Right atrium auricular region (tissue), 2 donors: Measurements from ENCODE around the gene PDE4B. TPM values are rescaled to one million over a fixed set of nuclear protein-coding genes. Genes with fewer than 3 reads are reported as not detected.
"Not testable (repeated sequence)": the region's sequence is repeated elsewhere in the genome, so short reads cannot be mapped to it uniquely, and the experiment has no call there.

Source experiments
- DNase-seq: peaks from one replicate; pipeline ENCODE4 v3.0.0-alpha.2; 2019; ENCODE audit warnings: low spot score
- H3K27ac ChIP-seq, 2 donors: fragments of 200-600 bp; sonication (generic); 1 replicate in 1 of 2; 2 replicates in 1 of 2; pipeline ENCODE4 v1.5.1; 2016 to 2019
- H3K27me3 ChIP-seq, 2 donors: fragments of 200-600 bp; sonication (generic); one replicate each; pipeline versions ENCODE4 v1.5.1 to v1.6.0; 2017 to 2019
- H3K36me3 ChIP-seq: fragments of 200-600 bp; sonication (generic); one replicate; pipeline ENCODE4 v1.5.1; 2016
- H3K4me1 ChIP-seq, 2 donors: fragments of 200-600 bp; sonication (generic); one replicate each; pipeline versions ENCODE4 v1.5.1 to v1.6.0; 2017 to 2019
- H3K4me3 ChIP-seq, 2 donors: fragments of 200-600 bp; sonication (generic); 1 replicate in 1 of 2; 2 replicates in 1 of 2; pipeline ENCODE4 v1.5.1; 2017 to 2019; ENCODE audit warnings: mild to moderate bottlenecking in 1 of 2, moderate library complexity in 1 of 2
- H3K9me3 ChIP-seq, 2 donors: fragments of 200-600 bp; sonication (generic); one replicate each; pipeline ENCODE4 v1.5.1; 2019
- total RNA-seq, 2 donors: library from RNA; depleted of rRNA; stranded (reverse); fragments of >200 nt; gene quantifications; one replicate each; pipeline ENCODE4 v1.1.0, GENCODE V29; 2016
- TF ChIP-seq, protein P1 (sequence below), 2 donors: fragments of 200-600 bp; sonication (generic); IDR thresholded peaks; one replicate each; pipeline ENCODE4 v1.5.1; 2019; ENCODE audit warnings: antibody characterized with exemption in 2 of 2

PDE4B gene
- total RNA-seq, 2 donors from 2014 or later, result 16.0 to 27.7 TPM

DNA sequence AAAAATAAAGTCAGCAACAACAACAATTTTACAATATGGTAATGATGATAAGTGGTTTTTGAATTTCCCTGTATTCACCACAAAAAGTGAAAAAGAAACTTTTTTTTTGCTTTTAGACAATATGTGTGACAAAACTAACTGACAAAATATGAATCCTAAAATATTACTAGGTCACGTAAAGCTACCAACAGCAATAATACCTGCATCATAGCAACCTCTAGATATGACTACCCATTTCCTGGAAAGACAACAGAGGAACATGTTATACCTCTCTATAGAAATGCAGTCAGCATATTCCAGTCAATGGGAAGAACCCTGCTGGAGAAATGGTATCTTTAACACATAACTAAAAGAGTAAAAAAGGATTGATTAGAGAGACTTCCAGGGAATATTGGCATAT, 73.7 kb downstream of the PDE4B start:
- H3K27me3 ChIP-seq, result no peaks in the 10 kb centered on the region
- no peak overlapping the region for H3K27ac ChIP-seq
- H3K9me3 ChIP-seq, result peaks cover 0 to 2% of the 10 kb centered on the region in 2 donors
- H3K4me3 ChIP-seq, result no peak overlapping the region
- H3K36me3 ChIP-seq, result no peaks in the 10 kb centered on the region
- no peaks in the 10 kb centered on the region for H3K4me1 ChIP-seq
- DNase-seq, result no peak
- TF ChIP-seq, protein P1, sequence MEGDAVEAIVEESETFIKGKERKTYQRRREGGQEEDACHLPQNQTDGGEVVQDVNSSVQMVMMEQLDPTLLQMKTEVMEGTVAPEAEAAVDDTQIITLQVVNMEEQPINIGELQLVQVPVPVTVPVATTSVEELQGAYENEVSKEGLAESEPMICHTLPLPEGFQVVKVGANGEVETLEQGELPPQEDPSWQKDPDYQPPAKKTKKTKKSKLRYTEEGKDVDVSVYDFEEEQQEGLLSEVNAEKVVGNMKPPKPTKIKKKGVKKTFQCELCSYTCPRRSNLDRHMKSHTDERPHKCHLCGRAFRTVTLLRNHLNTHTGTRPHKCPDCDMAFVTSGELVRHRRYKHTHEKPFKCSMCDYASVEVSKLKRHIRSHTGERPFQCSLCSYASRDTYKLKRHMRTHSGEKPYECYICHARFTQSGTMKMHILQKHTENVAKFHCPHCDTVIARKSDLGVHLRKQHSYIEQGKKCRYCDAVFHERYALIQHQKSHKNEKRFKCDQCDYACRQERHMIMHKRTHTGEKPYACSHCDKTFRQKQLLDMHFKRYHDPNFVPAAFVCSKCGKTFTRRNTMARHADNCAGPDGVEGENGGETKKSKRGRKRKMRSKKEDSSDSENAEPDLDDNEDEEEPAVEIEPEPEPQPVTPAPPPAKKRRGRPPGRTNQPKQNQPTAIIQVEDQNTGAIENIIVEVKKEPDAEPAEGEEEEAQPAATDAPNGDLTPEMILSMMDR (IDR thresholded peaks at IDR 0.05), result no peak

DNA sequence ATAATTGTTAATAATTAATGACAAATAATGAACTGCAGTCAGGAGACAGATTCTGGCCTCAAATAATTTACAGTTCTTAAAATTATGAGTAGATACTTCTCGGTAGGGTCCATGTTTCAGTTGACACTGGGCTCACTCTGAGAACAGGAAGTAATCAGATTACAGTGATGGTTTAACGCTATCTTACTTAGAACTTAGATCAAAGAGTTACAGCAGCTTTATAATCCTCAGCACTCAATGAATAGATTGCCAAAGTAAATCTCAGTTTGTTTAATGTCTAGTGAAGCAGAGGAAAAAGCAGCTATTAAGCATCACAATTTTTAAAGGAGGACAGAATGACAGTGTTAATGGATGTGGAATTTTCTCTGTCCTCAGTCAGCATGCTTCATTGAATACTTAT, 79.6 kb downstream of the PDE4B start:
- no peak overlapping the region for H3K27ac ChIP-seq
- H3K4me1 ChIP-seq, result no peaks in the 10 kb centered on the region
- H3K4me3 ChIP-seq, result no peak overlapping the region
- DNase-seq, result no peak
- no peaks in the 10 kb centered on the region for H3K36me3 ChIP-seq
- H3K27me3 ChIP-seq, result no peaks in the 10 kb centered on the region
- H3K9me3 ChIP-seq, result peaks cover 0 to 13% of the 10 kb centered on the region in 2 donors
- TF ChIP-seq, protein P1 (IDR thresholded peaks at IDR 0.05), result no peak

DNA sequence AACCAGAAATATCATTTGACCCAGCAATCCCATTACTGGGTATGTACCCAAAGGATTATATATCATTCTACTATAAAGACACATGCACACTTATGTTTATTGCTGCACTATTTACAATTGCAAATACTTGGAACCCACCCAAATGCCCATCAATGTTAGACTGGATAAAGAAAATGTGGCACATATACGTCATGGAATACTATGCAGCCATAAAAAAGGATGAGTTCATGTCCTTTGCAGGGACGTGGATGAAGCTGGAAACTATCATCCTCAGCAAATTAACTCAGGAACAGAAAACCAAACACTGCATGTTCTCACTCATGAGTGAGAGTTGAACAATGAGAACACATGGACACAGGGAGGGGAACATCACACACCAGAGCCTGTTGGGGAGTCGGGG, 85.6 kb downstream of the PDE4B start:
- H3K27me3 ChIP-seq, H3K4me3 ChIP-seq, H3K36me3 ChIP-seq, H3K27ac ChIP-seq, DNase-seq, H3K4me1 ChIP-seq: not testable (repeated sequence)
- H3K9me3 ChIP-seq, result peaks cover 0 to 16% of the 10 kb centered on the region in 2 donors

DNA sequence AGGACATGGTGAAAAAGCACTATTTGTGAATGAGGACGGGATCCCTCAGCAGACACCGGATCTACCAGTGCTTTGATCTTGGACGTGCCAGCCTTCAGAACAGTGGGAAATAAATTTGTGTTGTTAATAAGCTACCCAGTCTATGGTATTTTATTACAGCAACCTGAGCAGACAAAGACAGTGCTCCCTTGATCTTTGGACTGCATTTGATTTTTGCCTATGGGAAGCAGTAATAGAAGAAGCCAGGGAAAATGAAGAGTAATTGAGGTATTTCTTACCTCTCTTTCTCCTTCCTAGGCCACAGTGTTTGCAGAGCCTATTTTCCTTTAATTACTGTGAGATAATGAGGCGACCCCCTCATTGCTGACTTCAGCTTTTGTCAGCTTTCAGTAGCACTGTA, 87.9 kb downstream of the PDE4B start:
- TF ChIP-seq, protein P1 (IDR thresholded peaks at IDR 0.05), result no peak
- DNase-seq, result no peak
- no peaks in the 10 kb centered on the region for H3K4me1 ChIP-seq
- H3K9me3 ChIP-seq, result peaks cover 0 to 16% of the 10 kb centered on the region in 2 donors
- no peaks in the 10 kb centered on the region for H3K27me3 ChIP-seq
- H3K4me3 ChIP-seq, result no peak overlapping the region
- H3K36me3 ChIP-seq, result no peaks in the 10 kb centered on the region
- H3K27ac ChIP-seq, result no peak overlapping the region

DNA sequence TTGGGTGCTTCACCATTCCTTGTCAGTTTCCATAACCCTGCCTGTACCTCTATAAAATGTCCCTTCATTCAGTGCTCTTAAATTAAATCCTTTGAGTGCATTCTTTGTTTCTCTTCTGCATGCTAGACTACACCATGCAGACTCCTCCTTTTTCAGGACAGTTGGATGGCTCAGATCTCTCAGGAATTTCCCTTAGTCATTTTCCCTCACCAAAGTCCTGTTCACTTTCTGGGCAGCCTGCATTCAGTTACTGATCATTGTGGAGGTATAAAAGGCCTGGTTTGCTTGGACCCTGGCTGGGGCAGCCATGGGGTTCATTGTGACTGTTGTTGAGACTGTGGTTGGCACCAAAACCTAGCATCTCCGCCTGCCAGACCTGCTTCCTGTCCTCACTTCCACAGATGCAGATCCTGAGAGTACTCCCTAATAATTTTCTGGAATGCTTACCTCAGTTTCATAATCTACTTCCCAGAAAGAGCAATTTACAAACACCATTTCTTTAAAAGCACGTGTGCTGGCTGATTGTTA, 88.4 kb downstream of the PDE4B start:
- Histone ChIP-seq H3K4me1 (no peaks in the 10 kb centered on the region), H3K27ac (no peak overlapping the region), H3K9me3 (peaks cover 0 to 12% of the 10 kb centered on the region in 2 donors), H3K27me3 (no peaks in the 10 kb centered on the region), H3K36me3 (no peaks in the 10 kb centered on the region), H3K4me3 (no peak overlapping the region)
- TF ChIP-seq, protein P1 (IDR thresholded peaks at IDR 0.05), result no peak
- no peak for DNase-seq

DNA sequence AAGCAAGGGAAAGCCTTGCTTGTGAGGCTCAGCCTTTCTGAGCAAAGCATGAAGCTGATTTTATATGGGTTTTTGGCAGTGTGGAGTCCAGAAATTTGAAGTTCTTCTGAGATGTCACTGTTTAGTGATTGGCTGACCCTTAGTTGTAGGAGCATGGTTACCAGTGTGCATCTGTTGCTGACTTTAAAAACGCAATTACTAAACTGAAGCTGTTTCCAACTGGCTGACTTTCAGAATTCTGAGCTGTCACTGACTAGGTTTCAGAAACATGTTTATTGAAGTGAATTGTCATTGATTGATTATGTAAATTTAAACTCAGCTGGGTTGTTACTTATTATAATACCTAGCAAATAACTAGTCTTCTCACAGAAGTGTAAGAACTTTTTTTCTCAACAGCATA, 89.4 kb downstream of the PDE4B start:
- no peaks in the 10 kb centered on the region for H3K4me1 ChIP-seq
- H3K4me3 ChIP-seq, result no peak overlapping the region
- H3K27me3 ChIP-seq, result no peaks in the 10 kb centered on the region
- TF ChIP-seq, protein P1 (IDR thresholded peaks at IDR 0.05), result no peak
- H3K27ac ChIP-seq, result no peak overlapping the region
- peaks cover 0 to 3% of the 10 kb centered on the region in 2 donors for H3K9me3 ChIP-seq
- DNase-seq, result no peak
- no peaks in the 10 kb centered on the region for H3K36me3 ChIP-seq
